Neutrophil (primary cell): Measurements from ENCODE around the gene KLHL29.

Experiments
- H3K27ac ChIP-seq: fragments of 200-600 bp; sonication (generic); 2 replicates; pipeline ENCODE4 v1.5.1; 2016; ENCODE audit warnings: mild to moderate bottlenecking, moderate library complexity
- H3K27me3 ChIP-seq: fragments of 200-600 bp; sonication (generic); 2 replicates; pipeline ENCODE4 v1.6.0; 2016; ENCODE audit warnings: mild to moderate bottlenecking
- H3K36me3 ChIP-seq: fragments of 200-600 bp; sonication (generic); 2 replicates; pipeline ENCODE4 v1.5.1; 2017
- H3K4me1 ChIP-seq, 2 experiments: fragments of 200-600 bp in 1 of 2; sonication (generic) in 1 of 2; 1 replicate in 1 of 2; 2 replicates in 1 of 2; pipeline versions ENCODE4 v1.5.1 to v1.6.1; 2013 to 2016; ENCODE audit warnings: low read depth in 1 of 2, low read length in 1 of 2, mild to moderate bottlenecking in 1 of 2, moderate library complexity in 1 of 2; ENCODE audit not compliant: control insufficient read depth in 1 of 2, insufficient read depth in 1 of 2
- H3K4me3 ChIP-seq, 2 experiments: fragments of 200-600 bp in 1 of 2; sonication (generic) in 1 of 2; 1 replicate in 1 of 2; 2 replicates in 1 of 2; pipeline ENCODE4 v1.5.1; 2013 to 2016; ENCODE audit warnings: low read depth in 1 of 2, low read length in 1 of 2, mild to moderate bottlenecking in 1 of 2, moderate library complexity in 1 of 2
- H3K9me3 ChIP-seq: fragments of 200-600 bp; sonication (generic); 2 replicates; pipeline ENCODE4 v1.5.1; 2016
- TF ChIP-seq, protein P1 (sequence below): fragments of 200-600 bp; sonication (generic); IDR thresholded peaks from 2 replicates; pipeline ENCODE4 v1.5.1; 2016; ENCODE audit warnings: antibody characterized with exemption

Gene KLHL29

DNA sequence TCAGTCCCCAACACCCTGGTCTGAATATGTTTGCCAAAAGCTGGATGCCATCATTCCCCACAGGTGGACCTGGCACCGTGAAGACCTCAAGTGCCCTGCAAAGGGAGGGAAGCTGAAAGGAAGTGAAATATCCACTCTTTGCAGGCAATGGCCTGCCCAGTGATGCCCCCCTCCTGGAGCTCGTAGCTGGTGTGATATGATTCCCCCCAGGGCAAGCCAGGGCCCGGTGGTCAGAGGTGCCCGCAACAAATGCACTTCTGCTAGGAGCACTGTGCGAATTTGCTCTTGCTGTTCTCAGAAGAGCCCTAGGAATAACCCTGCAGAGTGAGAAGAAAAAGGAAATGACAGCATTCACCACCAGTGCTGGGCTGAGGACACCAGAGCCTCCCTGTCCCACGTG, 247.4 kb downstream of the KLHL29 start:
- no peak overlapping the region for H3K27ac ChIP-seq
- H3K27me3 ChIP-seq, result no peaks in the 10 kb centered on the region
- H3K36me3 ChIP-seq, result no peaks in the 10 kb centered on the region
- TF ChIP-seq, protein P1, sequence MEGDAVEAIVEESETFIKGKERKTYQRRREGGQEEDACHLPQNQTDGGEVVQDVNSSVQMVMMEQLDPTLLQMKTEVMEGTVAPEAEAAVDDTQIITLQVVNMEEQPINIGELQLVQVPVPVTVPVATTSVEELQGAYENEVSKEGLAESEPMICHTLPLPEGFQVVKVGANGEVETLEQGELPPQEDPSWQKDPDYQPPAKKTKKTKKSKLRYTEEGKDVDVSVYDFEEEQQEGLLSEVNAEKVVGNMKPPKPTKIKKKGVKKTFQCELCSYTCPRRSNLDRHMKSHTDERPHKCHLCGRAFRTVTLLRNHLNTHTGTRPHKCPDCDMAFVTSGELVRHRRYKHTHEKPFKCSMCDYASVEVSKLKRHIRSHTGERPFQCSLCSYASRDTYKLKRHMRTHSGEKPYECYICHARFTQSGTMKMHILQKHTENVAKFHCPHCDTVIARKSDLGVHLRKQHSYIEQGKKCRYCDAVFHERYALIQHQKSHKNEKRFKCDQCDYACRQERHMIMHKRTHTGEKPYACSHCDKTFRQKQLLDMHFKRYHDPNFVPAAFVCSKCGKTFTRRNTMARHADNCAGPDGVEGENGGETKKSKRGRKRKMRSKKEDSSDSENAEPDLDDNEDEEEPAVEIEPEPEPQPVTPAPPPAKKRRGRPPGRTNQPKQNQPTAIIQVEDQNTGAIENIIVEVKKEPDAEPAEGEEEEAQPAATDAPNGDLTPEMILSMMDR, result no peak
- no peaks in the 10 kb centered on the region for H3K9me3 ChIP-seq
- H3K4me3 ChIP-seq, result no peak overlapping the region
- no peaks in the 10 kb centered on the region for H3K4me1 ChIP-seq

DNA sequence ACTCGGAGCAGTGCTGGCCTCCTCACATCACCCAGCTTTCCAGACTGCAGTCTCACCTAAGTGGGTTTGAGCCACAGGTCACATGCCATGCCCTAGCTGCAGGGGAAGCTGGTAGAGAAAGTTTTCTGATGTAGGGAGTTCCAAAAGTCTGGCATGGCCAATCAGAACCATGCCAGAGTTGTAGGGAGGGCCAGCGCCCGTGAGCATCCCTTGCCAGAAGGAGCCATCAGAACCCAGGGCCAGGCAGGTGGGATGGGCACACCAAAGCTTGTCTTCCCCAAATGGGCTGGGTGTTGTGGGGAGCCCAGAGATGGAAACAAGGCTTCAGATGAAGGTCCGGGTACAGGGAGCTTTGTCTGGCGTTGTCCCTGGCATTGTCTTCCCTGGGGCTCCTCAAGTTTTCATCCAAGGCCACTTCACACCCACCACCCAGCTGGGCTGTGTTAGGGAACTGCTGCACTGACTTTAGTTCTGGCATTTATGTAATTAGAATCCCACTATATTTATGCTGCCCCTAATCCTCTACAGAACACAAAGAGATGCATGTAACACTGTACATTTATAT, 247.9 kb downstream of the KLHL29 start:
- TF ChIP-seq, protein P1, result no peak
- Histone ChIP-seq H3K36me3 (no peaks in the 10 kb centered on the region), H3K4me3 (no peak overlapping the region), H3K4me1 (no peaks in the 10 kb centered on the region), H3K27ac (no peak overlapping the region), H3K9me3 (no peaks in the 10 kb centered on the region), H3K27me3 (no peaks in the 10 kb centered on the region)

DNA sequence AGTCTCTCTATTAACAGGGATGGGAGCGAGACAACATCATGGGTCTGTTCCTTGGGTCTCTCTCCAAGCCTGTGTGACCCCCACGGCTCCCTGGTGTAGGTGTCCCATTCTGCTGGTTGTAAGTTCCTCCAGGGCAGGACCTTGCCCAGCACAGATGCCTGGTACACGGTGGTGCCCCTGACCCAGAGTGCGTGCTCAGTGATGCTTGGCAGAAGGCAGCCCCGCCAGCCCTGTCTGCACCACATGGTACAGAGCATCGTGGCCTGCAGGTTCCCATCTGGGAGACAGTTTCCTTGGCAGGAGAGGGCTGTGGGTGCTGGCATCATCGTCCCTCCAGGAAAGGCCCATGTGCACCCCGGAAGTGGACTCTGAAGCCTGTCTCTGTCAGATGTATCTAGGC, 249.0 kb downstream of the KLHL29 start:
- no peaks in the 10 kb centered on the region for H3K4me1 ChIP-seq
- no peaks in the 10 kb centered on the region for H3K9me3 ChIP-seq
- H3K27ac ChIP-seq, result no peak overlapping the region
- no peak overlapping the region for H3K4me3 ChIP-seq
- H3K27me3 ChIP-seq, result no peaks in the 10 kb centered on the region
- H3K36me3 ChIP-seq, result no peaks in the 10 kb centered on the region
- TF ChIP-seq, protein P1, result no peak

DNA sequence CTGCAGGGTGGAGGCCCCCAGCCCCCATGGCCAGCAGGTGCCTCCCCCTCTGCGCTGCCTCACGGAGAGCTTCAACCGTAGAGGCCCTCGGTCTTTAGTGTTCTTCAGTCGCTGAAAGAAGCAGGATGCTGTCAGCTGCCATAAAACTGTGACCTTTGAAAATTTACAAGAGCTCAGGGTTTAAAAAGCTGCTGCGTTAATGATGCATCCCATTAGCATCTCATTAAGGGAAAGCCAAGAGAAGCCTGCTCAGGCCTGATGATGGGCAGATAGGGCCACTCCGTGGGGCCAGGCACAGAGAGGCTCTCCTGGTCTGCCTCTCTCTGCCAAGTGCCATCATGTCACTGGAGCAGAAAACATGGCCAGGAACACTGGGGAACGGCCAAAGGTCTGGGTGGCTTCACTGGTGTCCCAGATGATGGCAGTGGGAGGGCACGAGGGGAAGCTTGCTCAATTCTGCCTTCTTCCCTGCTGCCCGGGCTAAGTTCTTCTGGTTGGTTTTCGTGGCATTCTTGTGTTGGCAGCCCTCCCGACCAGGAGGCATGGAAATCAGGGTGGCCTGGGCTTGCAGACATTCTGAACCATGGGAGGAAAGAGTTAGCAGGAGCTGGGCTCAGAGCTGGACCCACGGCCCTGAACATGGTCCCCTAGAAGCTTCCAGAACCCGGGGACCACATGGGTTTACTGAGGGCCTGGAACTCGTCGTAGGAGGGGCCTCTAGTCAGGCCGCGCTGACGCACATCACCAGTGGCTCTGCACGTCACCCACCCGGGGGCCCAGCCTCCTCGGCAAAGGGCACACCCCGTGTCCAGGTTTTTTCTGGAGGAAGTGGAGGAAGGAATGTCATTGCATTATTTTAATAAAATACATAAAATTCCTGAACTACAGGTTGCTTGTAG, 250.7 kb downstream of the KLHL29 start:
- no peaks in the 10 kb centered on the region for H3K4me1 ChIP-seq
- TF ChIP-seq, protein P1, result no peak
- no peaks in the 10 kb centered on the region for H3K27me3 ChIP-seq
- no peak overlapping the region for H3K27ac ChIP-seq
- no peaks in the 10 kb centered on the region for H3K9me3 ChIP-seq
- no peaks in the 10 kb centered on the region for H3K36me3 ChIP-seq
- no peak overlapping the region for H3K4me3 ChIP-seq

DNA sequence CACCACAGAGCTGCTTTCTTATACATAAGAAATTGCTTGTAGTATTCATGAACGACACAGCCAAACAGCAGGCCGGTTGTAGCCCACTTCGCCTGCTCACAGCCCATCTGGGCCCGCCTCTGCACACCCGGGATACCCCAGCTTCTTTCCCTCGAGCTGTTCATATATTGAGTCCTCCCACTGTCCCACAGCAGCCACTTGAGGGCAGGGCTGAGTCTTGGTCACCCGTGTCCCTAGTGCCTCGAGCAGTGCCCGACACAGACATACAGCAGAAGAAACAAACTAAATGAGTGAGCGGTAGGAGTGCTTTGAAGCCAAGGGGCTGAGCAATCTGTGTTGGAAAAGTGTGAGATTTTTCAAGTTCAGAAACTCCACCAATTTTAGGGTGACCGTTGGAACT, 251.4 kb downstream of the KLHL29 start:
- no peaks in the 10 kb centered on the region for H3K27me3 ChIP-seq
- no peak overlapping the region for H3K27ac ChIP-seq

More for the DNA sequence above, 251.4 kb downstream of the KLHL29 start:
- Histone ChIP-seq H3K4me3 (no peak overlapping the region), H3K4me1 (no peaks in the 10 kb centered on the region), H3K36me3 (no peaks in the 10 kb centered on the region), H3K9me3 (no peaks in the 10 kb centered on the region)
- TF ChIP-seq, protein P1, result no peak
